B cell (primary cell): ENCODE data around the gene KLHDC8B. TPM values are rescaled to one million over a fixed set of nuclear protein-coding genes. Genes with fewer than 3 reads are reported as not detected.
"Not testable (repeated sequence)": the region's sequence is repeated elsewhere in the genome, so short reads cannot be mapped to it uniquely, and the experiment has no call there.

ENCODE experiments used
- ATAC-seq: fragments of 200-7000 bp; cut with Tn5 transposase; one replicate; pipeline ENCODE4 v1.10.0; 2021; ENCODE audit warnings: low read depth, mild to moderate bottlenecking, moderate number of reproducible peaks, moderate library complexity
- CTCF ChIA-PET: fragments of 350-600 bp; sonication (Branson Sonifier 250); formaldehyde crosslinking; loops from one replicate; lab custom pipeline; 2021; ENCODE audit warnings: antibody characterized with exemption, inconsistent platforms; lab: Charles Lee
- POLR2A ChIA-PET: fragments of 350-600 bp; sonication (Branson Sonifier 250); formaldehyde crosslinking; loops from one replicate; lab custom pipeline; 2021; ENCODE audit warnings: antibody characterized with exemption; lab: Charles Lee
- DNase-seq: peaks from one replicate; pipeline ENCODE4 v3.0.0; 2013
- H2AFZ ChIP-seq: 2 replicates; pipeline ENCODE4 v1.6.1; 2012; ENCODE audit warnings: mild to moderate bottlenecking, low read depth, low read length; ENCODE audit not compliant: insufficient read depth, poor library complexity, severe bottlenecking
- H3K27ac ChIP-seq, 2 donors: 1 replicate in 1 of 2; 2 replicates in 1 of 2; pipeline ENCODE4 v1.5.1; 2012 to 2013; ENCODE audit warnings: low read length in 2 of 2, mild to moderate bottlenecking in 2 of 2, moderate library complexity in 1 of 2
- H3K27me3 ChIP-seq, 4 experiments: fragments of 200-600 bp in 1 of 4; sonication (generic) in 1 of 4; replicated peaks in 1 of 4; 1 replicate in 2 of 4; 2 replicates in 2 of 4; pipeline versions ENCODE4 v1.6.1 to v1.7.0; 2013 to 2016; ENCODE audit warnings: low read length in 3 of 4, mild to moderate bottlenecking in 2 of 4, mixed read lengths in 1 of 4, moderate library complexity in 1 of 4; ENCODE audit not compliant: insufficient read depth in 4 of 4, control insufficient read depth in 3 of 4; ENCODE audit errors: control extremely low read depth in 1 of 4
- H3K36me3 ChIP-seq, 2 experiments: replicated peaks in 1 of 2; 1 replicate in 1 of 2; 2 replicates in 1 of 2; pipeline versions ENCODE4 v1.6.1 to v1.7.1; 2013; ENCODE audit warnings: low read length in 1 of 2; ENCODE audit not compliant: insufficient read depth in 2 of 2, control insufficient read depth in 1 of 2; ENCODE audit errors: control extremely low read depth in 1 of 2, extremely low read depth in 1 of 2
- H3K4me1 ChIP-seq, 2 donors: fragments of 200-600 bp in 1 of 2; sonication (generic) in 1 of 2; 1 replicate in 1 of 2; 2 replicates in 1 of 2; pipeline versions ENCODE4 v1.5.1 to v1.6.1; 2013 to 2017; ENCODE audit warnings: low read length in 2 of 2; ENCODE audit not compliant: control insufficient read depth in 2 of 2, insufficient read depth in 2 of 2
- H3K4me2 ChIP-seq: replicated peaks from 2 replicates; pipeline ENCODE3; 2012; ENCODE audit warnings: mild to moderate bottlenecking, low read depth, low read length; ENCODE audit not compliant: poor library complexity, severe bottlenecking
- H3K4me3 ChIP-seq, 5 experiments: fragments of 200-600 bp in 1 of 5; sonication (generic) in 1 of 5; 1 replicate in 3 of 5; 2 replicates in 2 of 5; pipeline versions ENCODE4 v1.5.1 to v1.7.0; 2011 to 2016; ENCODE audit warnings: low read length in 4 of 5, mild to moderate bottlenecking in 4 of 5, low read depth in 2 of 5, control low read depth in 1 of 5, moderate library complexity in 1 of 5; ENCODE audit not compliant: insufficient read depth in 1 of 5; ENCODE audit errors: control extremely low read depth in 1 of 5, extremely low read depth in 1 of 5
- H3K79me2 ChIP-seq: fragments of 200-600 bp; sonication (generic); one replicate; pipeline ENCODE4 v1.6.0; 2016; ENCODE audit warnings: low read length; ENCODE audit not compliant: control insufficient read depth, insufficient read depth
- H3K9ac ChIP-seq: fragments of 200-600 bp; sonication (generic); 2 replicates; pipeline ENCODE4 v1.6.1; 2017; ENCODE audit warnings: mild to moderate bottlenecking, low read length, moderate library complexity
- H3K9me3 ChIP-seq, 3 donors: one replicate each; pipeline versions ENCODE4 v1.6.1 to v1.7.1; 2013; ENCODE audit warnings: low read length in 2 of 3; ENCODE audit not compliant: control insufficient read depth in 2 of 3, insufficient read depth in 1 of 3; ENCODE audit errors: control extremely low read depth in 1 of 3
- H4K20me1 ChIP-seq: 2 replicates; pipeline ENCODE4 v1.6.0; 2012; ENCODE audit warnings: mild to moderate bottlenecking, low read length; ENCODE audit not compliant: insufficient read depth, control insufficient read depth, poor library complexity, severe bottlenecking
- H3K27ac Mint-ChIP-seq: one replicate; pipeline ENCODE4 v1.8.0; 2021; ENCODE audit warnings: mixed read lengths
- H3K27me3 Mint-ChIP-seq: one replicate; pipeline ENCODE4 v1.8.0; 2021; ENCODE audit warnings: mixed read lengths
- H3K4me1 Mint-ChIP-seq: one replicate; pipeline ENCODE4 v1.8.0; 2021; ENCODE audit warnings: mixed read lengths
- H3K4me3 Mint-ChIP-seq: one replicate; pipeline ENCODE4 v1.8.0; 2021; ENCODE audit warnings: mixed read lengths
- H3K9me3 Mint-ChIP-seq: one replicate; pipeline ENCODE4 v1.8.0; 2022; ENCODE audit warnings: mixed read lengths; ENCODE audit not compliant: insufficient read depth
- EZH2 ChIP-seq: IDR thresholded peaks from 2 replicates; pipeline ENCODE4 v1.6.1; 2012; ENCODE audit warnings: borderline replicate concordance, low read depth, mild to moderate bottlenecking, moderate library complexity, low read length; ENCODE audit not compliant: insufficient read depth, poor library complexity, severe bottlenecking
- WGBS: methylation state at CpG from one replicate; pipeline ENCODE4 v1.1.5; 2013; ENCODE audit warnings: missing lambda C conversion rate; ENCODE audit not compliant: insufficient coverage; 5-methylcytosine and 5-hydroxymethylcytosine counted together
- intact Hi-C: fragments of 100-400 bp; cut with micrococcal nuclease; formaldehyde crosslinking; loops from one replicate; pipeline ENCODE4 v1.10.0; 2022
- polyA plus RNA-seq: library from polyadenylated mRNA; depleted of rRNA; stranded (reverse); fragments of >200 nt; gene quantifications from 2 replicates; pipeline ENCODE4 v1.2.3, GENCODE V29; 2012
- total RNA-seq, 2 donors: library from RNA; stranded (reverse); fragments of 120-200 nt in 1 of 2; gene quantifications; 1 replicate in 1 of 2; 2 replicates in 1 of 2; pipeline versions ENCODE4 v1.2.3 to v1.2.4, GENCODE V29; 2013 to 2022
- TF ChIP-seq, protein P1 (sequence below): fragments of 200-600 bp; IDR thresholded peaks from one replicate; pipeline ENCODE4 v1.8.0; 2022; ENCODE audit warnings: antibody characterized with exemption, mild to moderate bottlenecking

The KLHDC8B gene
- total and polyA plus RNA-seq, 2 donors (not counting 1 experiment from before 2014, with no cell fraction given) = 0.43 to 3.6 TPM

DNA sequence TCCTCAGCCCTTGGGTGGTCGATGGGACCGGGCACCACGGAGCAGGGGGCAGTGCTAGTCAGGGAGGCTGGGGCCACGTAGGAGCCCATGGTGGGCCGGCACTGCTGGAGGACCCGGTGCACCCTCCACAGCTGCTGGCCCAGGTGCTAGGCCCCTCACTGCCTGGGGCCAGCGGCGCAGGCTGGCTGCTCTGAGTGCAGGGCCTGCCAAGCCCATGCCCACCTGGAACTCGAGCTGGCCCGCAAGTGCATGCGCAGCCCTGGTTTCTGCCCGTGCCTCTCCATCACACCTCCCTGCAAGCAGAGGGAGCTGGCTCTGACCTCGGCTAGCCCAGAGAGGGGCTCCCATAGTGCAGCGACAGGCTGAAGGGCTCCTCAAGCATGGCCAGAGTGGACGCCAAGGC, 42.1 kb downstream of the KLHDC8B start:
- H3K9ac ChIP-seq = no peak overlapping the region
- H3K36me3 ChIP-seq = no peaks in the 10 kb centered on the region
- no peaks in the 10 kb centered on the region for H3K79me2 ChIP-seq
- no peak overlapping the region for H3K4me3 ChIP-seq
- no peak overlapping the region for H3K27ac ChIP-seq
- intact Hi-C loops = no loop called here
- Mint-ChIP-seq H3K27ac (no peak overlapping the region), H3K4me1 (no peaks in the 10 kb centered on the region), H3K27me3 (peaks cover 17% of the 10 kb centered on the region), H3K4me3 (no peak overlapping the region), H3K9me3 (no peaks in the 10 kb centered on the region)
- no peak for DNase-seq
- H3K4me1 ChIP-seq = no peaks in the 10 kb centered on the region
- no peak for ATAC-seq
- H4K20me1 ChIP-seq = no peaks in the 10 kb centered on the region
- no peaks in the 10 kb centered on the region for H3K27me3 ChIP-seq
- TF ChIP-seq, protein P1, sequence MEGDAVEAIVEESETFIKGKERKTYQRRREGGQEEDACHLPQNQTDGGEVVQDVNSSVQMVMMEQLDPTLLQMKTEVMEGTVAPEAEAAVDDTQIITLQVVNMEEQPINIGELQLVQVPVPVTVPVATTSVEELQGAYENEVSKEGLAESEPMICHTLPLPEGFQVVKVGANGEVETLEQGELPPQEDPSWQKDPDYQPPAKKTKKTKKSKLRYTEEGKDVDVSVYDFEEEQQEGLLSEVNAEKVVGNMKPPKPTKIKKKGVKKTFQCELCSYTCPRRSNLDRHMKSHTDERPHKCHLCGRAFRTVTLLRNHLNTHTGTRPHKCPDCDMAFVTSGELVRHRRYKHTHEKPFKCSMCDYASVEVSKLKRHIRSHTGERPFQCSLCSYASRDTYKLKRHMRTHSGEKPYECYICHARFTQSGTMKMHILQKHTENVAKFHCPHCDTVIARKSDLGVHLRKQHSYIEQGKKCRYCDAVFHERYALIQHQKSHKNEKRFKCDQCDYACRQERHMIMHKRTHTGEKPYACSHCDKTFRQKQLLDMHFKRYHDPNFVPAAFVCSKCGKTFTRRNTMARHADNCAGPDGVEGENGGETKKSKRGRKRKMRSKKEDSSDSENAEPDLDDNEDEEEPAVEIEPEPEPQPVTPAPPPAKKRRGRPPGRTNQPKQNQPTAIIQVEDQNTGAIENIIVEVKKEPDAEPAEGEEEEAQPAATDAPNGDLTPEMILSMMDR = no peak
- TF ChIP-seq EZH2 = no peak
- H3K4me2 ChIP-seq = no peak overlapping the region
- WGBS = 94% methylated on average over 15 of the region's 15 CpGs
- H2AFZ ChIP-seq = no peak overlapping the region
- peaks cover 0 to 3% (median 0%) of the 10 kb centered on the region in 3 donors for H3K9me3 ChIP-seq
- CTCF ChIA-PET = interaction anchor here (0.7 kb wide), 1 partner anchor 8 kb away, joined by 3 read pairs; no protein-coding TSS in a partner anchor
- POLR2A ChIA-PET = no interaction called here

DNA sequence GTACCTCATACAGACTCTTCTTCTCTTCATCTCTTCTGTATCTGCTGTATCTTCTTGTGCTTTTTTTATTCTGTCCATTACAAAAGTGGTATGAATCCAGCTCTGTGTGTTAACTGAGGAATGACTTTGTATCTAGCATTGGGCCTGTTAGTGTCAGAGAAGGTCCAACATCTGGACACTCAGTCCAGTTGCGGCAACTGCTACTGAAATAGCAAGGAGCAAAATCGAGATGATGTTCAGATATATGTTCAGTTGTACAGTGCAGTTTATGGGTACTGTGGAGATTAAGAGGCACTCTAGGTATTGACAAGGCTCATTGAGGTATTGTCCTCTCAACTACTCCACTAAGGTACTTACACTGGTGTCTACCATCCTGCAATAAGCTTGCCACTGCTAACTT, 42.6 kb downstream of the KLHDC8B start:
- Histone ChIP-seq H3K4me1 (no peaks in the 10 kb centered on the region), H3K27ac (no peak overlapping the region), H3K27me3 (no peaks in the 10 kb centered on the region), H3K36me3 (no peaks in the 10 kb centered on the region), H3K9ac (no peak overlapping the region), H4K20me1 (no peaks in the 10 kb centered on the region), H3K79me2 (no peaks in the 10 kb centered on the region), H3K9me3 (peaks cover 0 to 3% (median 0%) of the 10 kb centered on the region in 3 donors), H2AFZ (no peak overlapping the region), H3K4me2 (no peak overlapping the region), H3K4me3 (no peak overlapping the region)
- WGBS = 100% methylated on average over 1 of the region's 2 CpGs
- H3K9me3 Mint-ChIP-seq = no peaks in the 10 kb centered on the region
- intact Hi-C loops = no loop called here
- no peak overlapping the region for H3K27ac Mint-ChIP-seq
- DNase-seq (no peak), ATAC-seq (no peak)
- H3K4me1 Mint-ChIP-seq = no peaks in the 10 kb centered on the region
- no peak overlapping the region for H3K4me3 Mint-ChIP-seq
- POLR2A ChIA-PET = no interaction called here
- CTCF ChIA-PET = interaction anchor here (0.7 kb wide), 1 partner anchor 8 kb away, joined by 3 read pairs; no protein-coding TSS in a partner anchor
- TF ChIP-seq, protein P1 = no peak
- no peak for TF ChIP-seq EZH2
- H3K27me3 Mint-ChIP-seq = peaks cover 17% of the 10 kb centered on the region

DNA sequence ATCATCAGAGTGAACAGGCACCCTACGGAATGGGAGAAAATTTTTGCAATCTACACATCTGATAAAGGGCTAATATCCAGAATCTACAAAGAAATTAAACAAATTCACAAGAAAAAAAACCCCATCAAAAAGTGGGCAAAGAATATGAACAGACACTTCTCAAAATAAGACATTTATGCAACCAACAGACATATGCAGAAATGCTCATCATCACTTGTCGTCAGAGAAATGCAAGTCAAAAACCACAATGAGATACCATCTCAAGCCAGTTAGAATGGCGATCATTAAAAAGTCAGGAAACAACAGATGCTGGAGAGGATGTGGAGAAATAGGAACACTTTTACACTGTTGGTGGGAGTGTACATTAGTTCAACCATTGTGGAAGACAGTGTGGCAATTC, 45.3 kb downstream of the KLHDC8B start:
- H3K27ac ChIP-seq, ATAC-seq, H3K4me3 ChIP-seq, H3K4me3 Mint-ChIP-seq, H3K27me3 ChIP-seq, CTCF ChIA-PET, H3K36me3 ChIP-seq, H3K79me2 ChIP-seq, DNase-seq, H3K4me2 ChIP-seq, H3K9me3 Mint-ChIP-seq, H3K27ac Mint-ChIP-seq, H3K4me1 Mint-ChIP-seq, H3K9ac ChIP-seq, H4K20me1 ChIP-seq, POLR2A ChIA-PET, H3K4me1 ChIP-seq, intact Hi-C loops, H2AFZ ChIP-seq: not testable (repeated sequence)
- H3K9me3 ChIP-seq = peaks cover 0 to 11% (median 0%) of the 10 kb centered on the region in 3 donors
- H3K27me3 Mint-ChIP-seq = peaks cover 20% of the 10 kb centered on the region
- WGBS = 100% methylated on average over 1 of the region's 3 CpGs
